HL-60 (cell line): Measurements from ENCODE around the gene RHBDD3.

ENCODE experiments used
- DNase-seq, 2 experiments: peaks; one replicate each; pipeline ENCODE4 v3.0.0-alpha.2; 2010 to 2020; ENCODE audit warnings: low read depth in 1 of 2, low spot score in 1 of 2
- H3K27ac ChIP-seq: fragments of 250-450 bp; sonication (Bioruptor Pico); replicated peaks from 2 replicates; pipeline ENCODE4 v1.5.1; 2020; ENCODE audit warnings: mild to moderate bottlenecking, moderate library complexity
- H3K27me3 ChIP-seq: fragments of 250-450 bp; sonication (Bioruptor Pico); 2 replicates; pipeline ENCODE4 v1.5.1; 2021; ENCODE audit warnings: mild to moderate bottlenecking, moderate library complexity; ENCODE audit not compliant: insufficient read depth, poor library complexity, severe bottlenecking
- H3K4me3 ChIP-seq: replicated peaks from 2 replicates; pipeline ENCODE4 v1.5.1; 2011; ENCODE audit warnings: mild to moderate bottlenecking, control low read depth, low read length; ENCODE audit not compliant: insufficient read depth
- CTCF ChIP-seq: IDR thresholded peaks from one replicate; pipeline ENCODE4 v1.5.1; 2011; ENCODE audit warnings: low read length, control low read depth, inconsistent platforms; ENCODE audit not compliant: insufficient read depth
- GABPA ChIP-seq: IDR thresholded peaks from 2 replicates; pipeline ENCODE4 v1.6.1; 2012; ENCODE audit warnings: low read depth
- POLR2AphosphoS5 ChIP-seq: IDR thresholded peaks from 2 replicates; pipeline ENCODE4 v1.6.1; 2012; ENCODE audit warnings: low read depth
- REST ChIP-seq: IDR thresholded peaks from 2 replicates; pipeline ENCODE4 v1.6.1; 2012; ENCODE audit warnings: low read depth; ENCODE audit not compliant: insufficient replicate concordance
- SPI1 ChIP-seq: IDR thresholded peaks from 2 replicates; pipeline ENCODE4 v1.6.1; 2012; ENCODE audit warnings: low read depth, mild to moderate bottlenecking, borderline replicate concordance

RHBDD3 gene

DNA sequence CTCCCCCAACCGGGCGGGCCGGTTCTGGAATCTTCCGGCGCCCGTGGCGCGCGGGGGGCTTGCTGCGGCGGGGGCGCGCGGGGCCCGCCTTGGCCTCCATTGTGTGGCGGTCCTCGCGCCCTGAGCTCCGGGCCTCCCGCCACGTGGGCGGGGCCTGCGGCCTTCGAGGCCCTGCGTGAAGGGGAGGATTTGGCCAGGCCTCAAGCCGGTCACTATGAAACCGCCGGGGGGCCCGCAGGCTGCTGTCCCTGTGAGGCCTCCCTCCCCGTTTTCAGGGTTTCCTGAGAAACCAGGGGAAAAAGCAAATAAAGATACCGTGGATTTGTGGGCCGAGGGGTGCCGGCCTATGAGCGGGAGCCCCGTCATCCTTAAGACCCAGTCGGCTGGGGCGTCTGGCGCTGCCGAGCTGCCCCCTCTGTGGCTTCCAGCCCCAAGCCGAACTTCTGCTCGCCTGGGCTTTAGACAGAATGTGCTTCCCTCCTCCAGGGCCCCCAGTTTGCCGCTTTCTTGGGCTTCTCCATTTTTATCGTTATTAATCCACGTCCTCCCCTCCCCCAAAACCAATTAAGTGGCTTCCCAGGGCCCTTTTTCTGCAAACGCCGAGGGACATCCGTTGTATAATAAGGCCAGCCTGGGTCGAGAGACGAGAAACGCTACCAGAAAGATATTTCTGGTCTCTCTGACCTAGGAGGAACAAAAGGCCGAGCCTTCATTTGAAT is 889 bp upstream of the RHBDD3 start:
- peak in 1 of 2 experiments; percentile 30 for DNase-seq
- peak overlapping the region; percentile 82 for H3K4me3 ChIP-seq

GRCh38 chr22:29267462-29267857 is 321 bp downstream of the RHBDD3 start:
- Histone ChIP-seq H3K27me3 (no peaks in the 10 kb centered on the region), H3K27ac (peak overlapping the region; percentile 100), H3K4me3 (peak overlapping the region; percentile 82)
- no peak for DNase-seq
- TF ChIP-seq GABPA, result no peak
- TF ChIP-seq CTCF, result no peak
- no peak for TF ChIP-seq SPI1

More for the DNA sequence above, 889 bp upstream of the RHBDD3 start:
- no peaks in the 10 kb centered on the region for H3K27me3 ChIP-seq
- TF ChIP-seq POLR2AphosphoS5 (peak; percentile 3; the same call in 1 of the 2 replicates), SPI1 (no peak), GABPA (0 out of 2 replicates have a peak, but pooled peaks have one; percentile 7)
- H3K27ac ChIP-seq, result peak overlapping the region; percentile 100

DNA sequence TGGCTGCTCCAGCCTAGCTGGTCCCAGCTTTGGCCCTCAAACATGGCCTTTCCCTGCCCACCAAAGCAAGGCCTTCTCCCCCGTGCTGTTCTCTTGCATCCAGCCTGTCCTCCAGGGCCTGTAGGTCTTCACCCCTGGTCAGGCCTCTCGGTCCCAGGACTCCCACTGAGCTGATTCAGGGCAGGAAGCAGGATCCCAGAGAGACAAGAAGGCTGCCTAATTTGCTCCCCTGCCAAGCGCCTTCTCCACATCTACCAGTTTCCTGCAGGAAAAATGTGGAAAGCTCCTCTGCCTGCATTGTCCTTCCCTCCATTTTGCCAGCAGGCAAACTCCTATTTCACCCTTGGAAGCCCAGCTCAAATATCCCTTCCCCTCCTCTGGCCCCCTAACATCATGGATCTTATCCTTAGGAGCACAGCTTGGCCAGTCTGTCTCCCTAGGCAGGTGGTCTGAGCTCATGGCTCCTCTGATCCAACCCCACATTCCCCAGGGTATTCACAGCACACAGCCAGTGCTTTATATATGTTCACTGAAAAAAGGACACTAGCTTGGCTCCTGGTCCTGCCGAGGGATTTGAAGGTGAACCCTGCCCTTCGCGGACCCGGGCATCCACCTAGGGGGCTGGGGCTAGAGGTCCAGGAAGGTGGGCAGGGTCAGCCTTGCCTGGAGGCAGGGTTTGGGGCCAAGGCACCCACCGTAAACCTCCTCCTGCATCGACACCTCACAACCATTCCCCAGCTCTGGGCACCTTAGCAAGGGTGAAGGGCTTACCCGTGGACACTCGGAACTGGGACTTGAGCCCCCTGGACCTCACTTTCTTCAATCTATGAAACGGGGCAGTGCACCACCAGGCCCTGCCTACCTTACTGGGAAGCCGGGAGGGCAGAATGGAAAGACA is 968 bp downstream of the RHBDD3 start:
- no peak for TF ChIP-seq GABPA
- no peak for TF ChIP-seq CTCF
- TF ChIP-seq SPI1, result no peak
- TF ChIP-seq REST, result no peak
- no peak for TF ChIP-seq POLR2AphosphoS5
- DNase-seq, result no peak
- peak overlapping the region; percentile 100 for H3K27ac ChIP-seq
- no peaks in the 10 kb centered on the region for H3K27me3 ChIP-seq
- peak overlapping the region; percentile 82 for H3K4me3 ChIP-seq

GRCh38 chr22:29265929-29266328 is 1.9 kb downstream of the RHBDD3 start:
- Histone ChIP-seq H3K4me3 (no peak overlapping the region), H3K27ac (no peak overlapping the region), H3K27me3 (no peaks in the 10 kb centered on the region)
- DNase-seq, result no peak
- TF ChIP-seq REST, result no peak
- TF ChIP-seq GABPA, result no peak
- no peak for TF ChIP-seq SPI1
- TF ChIP-seq CTCF, result no peak
- TF ChIP-seq POLR2AphosphoS5, result no peak; the same call in 1 of the 2 replicates
